Islet of Langerhans (tissue), 1 donor: Measurements from ENCODE around the gene ST14.

Experiments used
- FAIRE-seq: peaks from one replicate; lab custom pipeline; 2011; peaks lifted over from hg19 to GRCh38; lab: Jason Lieb, UNC

Gene ST14

GRCh38 chr11:130159657-130160497 lies at the start of gene ST14:
Gene ST14, plus strand, starts transcription at chr11:130159782. Its CDS starts 198 bp downstream, at chr11:130159980.
- FAIRE-seq = no peak

DNA sequence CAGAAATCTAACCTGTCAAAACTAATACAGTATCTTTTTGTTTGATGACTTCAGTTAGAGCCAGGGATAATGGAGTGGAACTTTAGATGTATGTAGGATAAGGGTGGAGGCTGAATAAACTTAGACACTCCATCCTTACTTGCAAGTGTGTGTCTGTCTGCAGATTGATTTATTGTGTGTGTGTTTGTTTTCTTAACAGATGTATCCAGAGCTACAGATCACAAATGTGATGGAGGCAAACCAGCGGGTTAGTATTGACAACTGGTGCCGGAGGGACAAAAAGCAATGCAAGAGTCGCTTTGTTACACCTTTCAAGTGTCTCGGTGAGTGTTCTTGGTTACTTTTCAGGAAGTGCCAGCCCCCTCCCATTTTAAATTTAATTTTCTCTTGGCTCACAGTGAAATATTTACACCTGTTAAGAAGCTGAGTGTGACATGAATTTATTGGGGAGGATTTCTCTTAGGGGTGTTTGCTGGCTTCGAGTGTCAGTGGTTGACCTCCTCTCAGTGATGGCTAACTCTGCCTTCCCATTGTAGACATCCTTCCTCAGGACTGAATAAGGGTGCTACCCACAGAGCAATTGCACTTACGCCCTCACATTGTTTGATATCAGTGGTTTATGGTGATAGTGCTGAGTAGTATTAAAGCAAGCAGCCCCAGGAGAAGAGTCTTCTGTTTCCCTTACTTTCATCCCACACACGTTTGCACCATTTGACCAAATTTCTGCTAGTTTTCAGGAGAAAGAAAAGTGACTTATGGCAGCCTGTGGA lies 49.1 kb upstream of the ST14 start:
- no peak for FAIRE-seq

DNA sequence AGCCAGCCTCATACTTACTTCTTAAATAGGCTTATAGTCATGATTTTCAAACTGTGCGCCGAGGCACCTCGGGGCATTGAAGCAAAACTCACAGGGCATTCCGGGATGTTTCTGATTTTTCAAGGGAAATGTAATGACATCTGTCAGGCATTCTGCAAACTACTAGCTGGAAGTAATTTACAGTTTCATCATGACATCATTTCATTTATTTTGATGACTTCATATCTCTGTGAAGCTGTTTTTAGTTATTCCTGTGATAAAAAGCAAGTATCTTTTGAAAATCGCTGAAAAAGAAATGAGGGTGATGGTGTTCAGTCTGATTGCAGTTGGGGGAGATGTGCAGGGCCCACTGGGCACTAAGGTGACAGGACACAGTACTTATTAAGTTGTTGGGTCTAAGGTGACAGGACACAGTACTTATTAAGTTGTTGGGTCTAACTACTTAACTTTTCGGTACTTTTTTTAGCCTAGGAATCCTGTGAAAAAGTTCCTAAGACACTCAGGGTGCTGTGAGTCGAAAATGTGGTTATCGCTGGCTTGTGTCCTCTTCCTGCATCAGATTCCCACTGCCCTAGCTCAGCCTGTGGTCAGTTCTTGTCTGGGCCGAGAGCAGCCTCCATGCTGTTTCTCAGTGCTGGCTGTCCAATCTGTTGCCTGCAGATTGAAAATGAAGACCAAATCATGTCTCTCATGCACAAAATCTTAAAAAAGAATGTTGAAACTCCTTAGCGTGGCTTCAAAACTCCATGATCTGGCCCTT lies 47.3 kb upstream of the ST14 start:
- FAIRE-seq = no peak

- FAIRE-seq = no peak
These were observed 45.3 kb upstream of the ST14 start for GRCh38 chr11:130114281-130114680.

DNA sequence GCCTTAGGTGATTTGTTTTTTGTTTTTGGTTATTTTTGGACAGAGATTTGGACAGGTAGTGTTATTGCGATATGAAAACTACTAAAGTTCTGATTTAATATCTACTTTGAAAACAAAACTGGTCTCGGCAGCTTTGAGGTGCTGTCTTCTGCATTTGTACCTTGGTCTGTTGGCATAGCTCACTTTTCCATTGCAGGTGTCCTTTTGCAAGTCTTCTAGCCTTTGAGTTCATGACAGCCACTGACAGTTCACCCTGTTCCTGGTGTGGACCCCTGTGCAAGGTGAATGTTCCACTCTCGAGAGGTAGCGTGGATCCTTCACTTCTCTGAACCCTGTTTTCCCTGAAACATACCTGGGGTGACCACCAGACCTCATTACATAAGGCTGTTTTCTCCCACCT lies 44.9 kb upstream of the ST14 start:
- FAIRE-seq = no peak

DNA sequence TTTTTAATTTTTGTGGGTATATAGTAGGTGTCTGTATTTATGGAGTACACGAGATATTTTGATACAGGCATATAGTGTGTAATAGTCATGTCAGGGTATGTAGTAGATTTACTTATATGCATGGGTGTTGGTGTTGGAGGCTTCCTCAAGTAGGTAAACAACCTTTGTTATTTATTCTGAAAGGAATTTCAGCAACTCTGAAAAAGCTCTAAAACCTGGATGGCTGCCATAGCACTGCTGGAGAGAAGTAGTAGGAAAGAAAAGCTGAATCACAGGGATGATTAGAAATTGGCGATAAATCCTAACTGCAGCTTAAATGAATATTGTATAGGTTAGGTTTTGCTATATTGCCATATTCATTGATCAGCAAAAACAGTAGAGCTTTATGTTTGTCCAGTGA lies 44.4 kb upstream of the ST14 start:
- FAIRE-seq = no peak

DNA sequence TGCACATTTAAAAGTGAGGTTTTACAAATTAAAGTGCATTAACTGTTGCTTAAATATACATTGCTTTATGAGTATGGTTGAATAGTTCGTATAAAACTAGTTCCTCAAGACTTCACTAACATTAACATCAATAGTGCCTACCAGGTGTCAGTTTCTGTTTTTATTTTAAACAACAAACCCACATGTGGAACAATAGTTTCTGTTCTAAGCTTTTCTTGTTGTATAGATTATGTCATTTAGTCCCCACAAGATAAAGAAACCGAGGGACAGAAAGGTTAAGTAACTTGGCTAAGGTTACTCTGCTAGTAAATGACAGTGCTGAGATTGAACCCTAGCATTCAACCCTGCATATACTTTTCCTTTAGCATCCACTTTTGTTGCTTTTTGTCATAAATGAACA lies 41.4 kb upstream of the ST14 start:
- no peak for FAIRE-seq

- FAIRE-seq = no peak
These were observed 40.8 kb upstream of the ST14 start for GRCh38 chr11:130118636-130119387.

- no peak for FAIRE-seq
These were observed 39.5 kb upstream of the ST14 start for GRCh38 chr11:130120045-130120444.

DNA sequence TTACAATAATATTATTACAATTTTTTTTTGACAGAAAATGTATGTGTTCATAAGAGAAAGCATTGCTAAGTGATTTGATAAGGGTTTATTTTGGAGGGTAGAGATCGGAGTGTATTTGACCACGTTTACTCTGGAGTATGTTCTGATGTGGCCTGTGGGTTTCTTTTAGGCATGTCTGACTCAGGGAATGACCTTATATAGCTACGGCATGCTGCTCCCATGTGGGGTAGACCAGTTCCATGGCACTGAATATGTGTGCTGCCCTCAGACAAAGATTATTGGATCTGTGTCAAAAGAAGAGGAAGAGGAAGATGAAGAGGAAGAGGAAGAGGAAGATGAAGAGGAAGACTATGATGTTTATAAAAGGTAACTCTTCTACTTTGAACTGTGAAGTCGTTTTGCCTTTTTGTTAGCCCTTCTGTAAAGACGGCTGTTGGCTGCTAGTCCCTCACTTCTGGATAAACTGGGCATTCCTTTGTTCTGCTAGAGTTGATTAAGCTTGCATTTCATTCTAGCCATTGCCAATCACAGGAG lies 38.1 kb upstream of the ST14 start:
- no peak for FAIRE-seq

DNA sequence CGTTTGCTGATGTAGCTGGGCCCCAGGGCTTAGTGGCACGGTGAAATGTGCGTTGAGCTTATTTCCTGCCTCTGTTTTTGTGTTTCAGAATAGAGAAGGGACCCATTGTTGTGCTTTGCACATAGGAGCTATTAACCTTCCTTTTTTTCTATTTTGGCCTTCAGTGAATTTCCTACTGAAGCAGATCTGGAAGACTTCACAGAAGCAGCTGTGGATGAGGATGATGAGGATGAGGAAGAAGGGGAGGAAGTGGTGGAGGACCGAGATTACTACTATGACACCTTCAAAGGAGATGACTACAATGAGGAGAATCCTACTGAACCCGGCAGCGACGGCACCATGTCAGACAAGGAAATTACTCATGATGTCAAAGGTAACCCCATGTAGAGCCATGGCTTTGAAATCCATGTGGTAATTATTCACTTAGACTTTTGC lies 37.4 kb upstream of the ST14 start:
- no peak for FAIRE-seq

DNA sequence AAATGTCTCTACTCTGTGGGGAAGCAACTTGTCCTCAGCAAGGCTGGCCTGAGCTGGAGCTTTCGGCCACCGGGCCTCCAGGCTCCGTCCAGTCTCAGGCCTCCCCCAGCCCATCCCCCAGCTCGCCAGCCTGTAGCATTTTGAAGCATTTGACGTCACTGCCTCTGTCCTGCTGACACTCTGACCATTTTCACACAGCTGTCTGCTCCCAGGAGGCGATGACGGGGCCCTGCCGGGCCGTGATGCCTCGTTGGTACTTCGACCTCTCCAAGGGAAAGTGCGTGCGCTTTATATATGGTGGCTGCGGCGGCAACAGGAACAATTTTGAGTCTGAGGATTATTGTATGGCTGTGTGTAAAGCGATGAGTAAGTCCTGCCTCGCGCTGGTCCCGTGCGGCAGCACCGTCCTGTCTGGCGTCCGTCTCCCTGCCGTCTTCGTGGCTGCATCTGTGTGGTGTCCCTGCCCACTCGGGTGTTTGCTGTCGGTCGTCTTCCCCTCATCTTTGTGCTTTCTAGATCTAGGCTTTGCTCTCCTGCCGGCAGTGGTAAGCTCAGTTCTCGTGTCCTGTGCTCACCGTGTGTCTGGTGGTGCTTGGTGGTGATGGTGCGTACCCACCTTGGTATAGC lies 36.1 kb upstream of the ST14 start:
- no peak for FAIRE-seq

GRCh38 chr11:130124096-130124495 lies 35.5 kb upstream of the ST14 start:
- no peak for FAIRE-seq

DNA sequence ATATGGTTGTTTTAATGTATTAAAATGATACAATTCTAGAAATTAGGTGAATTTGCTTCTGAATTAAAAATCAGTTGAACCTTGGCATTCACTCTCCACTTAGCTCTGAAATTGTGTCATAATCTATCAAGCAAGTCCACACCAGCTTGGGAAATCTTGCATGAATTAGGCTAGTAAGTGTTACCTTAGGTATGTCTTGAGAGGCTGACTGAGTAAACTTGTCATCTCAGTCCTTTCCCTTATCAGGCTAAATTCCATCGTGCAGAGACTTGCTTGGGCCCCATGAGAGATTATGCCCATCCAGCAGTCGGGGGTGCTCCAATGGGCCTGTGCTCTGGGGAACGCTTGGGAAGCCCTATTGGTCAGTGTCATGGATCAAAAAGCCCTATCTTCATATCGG lies 33.9 kb upstream of the ST14 start:
- FAIRE-seq = no peak

DNA sequence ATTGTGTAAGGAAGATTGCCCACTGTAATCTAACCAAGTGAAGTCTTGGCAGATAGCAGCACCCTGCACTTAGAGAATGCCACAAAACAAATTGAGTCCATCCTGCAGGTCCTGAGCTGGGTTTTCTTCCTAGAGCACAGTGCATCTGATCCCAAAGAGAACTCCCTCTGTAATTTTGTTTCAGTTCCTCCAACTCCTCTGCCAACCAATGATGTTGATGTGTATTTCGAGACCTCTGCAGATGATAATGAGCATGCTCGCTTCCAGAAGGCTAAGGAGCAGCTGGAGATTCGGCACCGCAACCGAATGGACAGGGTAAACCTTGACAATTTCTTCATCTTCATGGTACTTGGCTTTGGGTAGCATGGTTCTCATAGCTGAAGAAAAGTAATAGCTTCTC lies 33.1 kb upstream of the ST14 start:
- no peak for FAIRE-seq

- FAIRE-seq = no peak
These were observed 32.1 kb upstream of the ST14 start for GRCh38 chr11:130127509-130127908.

DNA sequence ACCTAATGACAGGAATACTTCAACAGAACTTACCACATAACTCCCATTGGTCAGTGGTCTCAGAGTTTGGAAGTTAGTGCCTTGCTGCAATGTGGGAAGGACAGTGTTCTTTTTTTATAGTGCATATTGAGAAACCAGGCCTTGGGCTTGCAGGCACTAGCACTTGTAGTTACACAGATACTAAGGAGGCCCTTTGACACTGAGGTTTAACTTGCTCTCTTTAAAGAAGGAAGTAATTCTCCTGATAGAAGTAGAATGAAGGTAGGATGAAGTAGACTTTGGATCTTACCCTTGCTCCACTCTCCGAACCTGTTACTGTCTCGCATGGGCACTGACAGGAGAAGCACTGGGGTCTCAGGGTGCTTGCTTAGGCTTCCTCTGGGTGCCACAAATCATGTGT lies 31.0 kb upstream of the ST14 start:
- no peak for FAIRE-seq

GRCh38 chr11:130129922-130130321 lies 29.7 kb upstream of the ST14 start:
- FAIRE-seq = no peak

GRCh38 chr11:130131961-130132850 lies 27.4 kb upstream of the ST14 start:
- no peak for FAIRE-seq

DNA sequence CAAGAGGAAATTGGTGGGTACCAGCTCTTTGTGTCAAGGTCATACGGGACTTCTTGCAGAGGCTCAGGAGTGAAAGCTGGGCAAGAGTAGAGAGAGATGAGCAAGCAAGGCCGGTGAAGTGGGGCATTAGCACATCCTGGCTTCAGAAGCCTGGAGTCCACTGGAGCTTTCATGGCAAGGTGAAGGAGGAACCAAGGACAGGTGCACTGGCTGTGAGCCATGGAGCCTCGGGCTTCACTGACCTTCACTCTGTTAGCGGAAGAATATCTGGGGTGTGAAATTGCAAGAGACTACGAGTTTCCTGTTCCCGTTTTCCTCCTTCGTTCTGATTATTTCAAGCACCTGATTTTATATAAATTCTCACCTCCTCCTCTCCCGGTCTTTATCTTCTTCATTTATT lies 25.9 kb upstream of the ST14 start:
- FAIRE-seq = no peak
